ENCODE data around the gene CLEC3A. TPM values are rescaled to one million over a fixed set of nuclear protein-coding genes. Genes with fewer than 3 reads are reported as not detected.

The CLEC3A gene
- polyA plus RNA-seq, 1 donor, result 0.36 TPM

GRCh38 chr16:77993111-77993985 is 29.0 kb upstream of the CLEC3A start:
- Histone ChIP-seq H3K27me3 (ENCODE audit: control insufficient read depth, insufficient read depth, low read length) (no peaks in the 10 kb centered on the region), H3K4me1 (ENCODE audit: control insufficient read depth, insufficient read depth, low read length) (no peaks in the 10 kb centered on the region), H3K4me3 (ENCODE audit: low read length) (no peak overlapping the region), H3K27ac (ENCODE audit: low read length) (no peak overlapping the region), H3K36me3 (ENCODE audit: control insufficient read depth, insufficient read depth, low read length) (no peaks in the 10 kb centered on the region), H3K9me3 (ENCODE audit: control insufficient read depth, low read depth, low read length) (peaks cover 8% of the 10 kb centered on the region)
- no CpG with 5 or more reads among the region's 6 CpGs for WGBS (ENCODE audit: insufficient coverage, low lambda C conversion rate)
- DNase-seq, result no peak

- Histone ChIP-seq H3K9me3 (ENCODE audit: control insufficient read depth, low read depth, low read length) (peaks cover 8% of the 10 kb centered on the region), H3K27me3 (ENCODE audit: control insufficient read depth, insufficient read depth, low read length) (no peaks in the 10 kb centered on the region), H3K4me1 (ENCODE audit: control insufficient read depth, insufficient read depth, low read length) (peaks cover under 1% of the 10 kb centered on the region), H3K36me3 (ENCODE audit: control insufficient read depth, insufficient read depth, low read length) (no peaks in the 10 kb centered on the region), H3K27ac (ENCODE audit: low read length) (no peak overlapping the region), H3K4me3 (ENCODE audit: low read length) (no peak overlapping the region)
- no CpG with 5 or more reads among the region's 7 CpGs for WGBS (ENCODE audit: insufficient coverage, low lambda C conversion rate)
- no peak for DNase-seq
Measured at GRCh38 chr16:77995843-77996455, 26.4 kb upstream of the CLEC3A start.

- Histone ChIP-seq H3K9me3 (ENCODE audit: control insufficient read depth, low read depth, low read length) (peaks cover 8% of the 10 kb centered on the region), H3K27me3 (ENCODE audit: control insufficient read depth, insufficient read depth, low read length) (no peaks in the 10 kb centered on the region), H3K4me3 (ENCODE audit: low read length) (no peak overlapping the region), H3K27ac (ENCODE audit: low read length) (no peak overlapping the region), H3K4me1 (ENCODE audit: control insufficient read depth, insufficient read depth, low read length) (peaks cover 5% of the 10 kb centered on the region), H3K36me3 (ENCODE audit: control insufficient read depth, insufficient read depth, low read length) (no peaks in the 10 kb centered on the region)
- no peak for DNase-seq
- no CpG with 5 or more reads among the region's 10 CpGs for WGBS (ENCODE audit: insufficient coverage, low lambda C conversion rate)
Measured at GRCh38 chr16:77998350-77999023, 23.9 kb upstream of the CLEC3A start.

GRCh38 chr16:78001451-78002025 is 20.8 kb upstream of the CLEC3A start:
- no peaks in the 10 kb centered on the region for H3K27me3 ChIP-seq (ENCODE audit: control insufficient read depth, insufficient read depth, low read length)
- no peaks in the 10 kb centered on the region for H3K36me3 ChIP-seq (ENCODE audit: control insufficient read depth, insufficient read depth, low read length)
- no peak overlapping the region for H3K4me3 ChIP-seq (ENCODE audit: low read length)
- peak; percentile 35 to 65 for DNase-seq
- no CpG with 5 or more reads among the region's 4 CpGs for WGBS (ENCODE audit: insufficient coverage, low lambda C conversion rate)
- peaks cover 4% of the 10 kb centered on the region for H3K9me3 ChIP-seq (ENCODE audit: control insufficient read depth, low read depth, low read length)
- peaks cover 5% of the 10 kb centered on the region for H3K4me1 ChIP-seq (ENCODE audit: control insufficient read depth, insufficient read depth, low read length)
- H3K27ac ChIP-seq (ENCODE audit: low read length), result no peak overlapping the region

GRCh38 chr16:78002915-78003538 is 19.3 kb upstream of the CLEC3A start:
- H3K4me1 ChIP-seq (ENCODE audit: control insufficient read depth, insufficient read depth, low read length), result peaks cover 5% of the 10 kb centered on the region
- WGBS (ENCODE audit: insufficient coverage, low lambda C conversion rate), result 0% methylated on average over 3 of the region's 11 CpGs
- H3K36me3 ChIP-seq (ENCODE audit: control insufficient read depth, insufficient read depth, low read length), result no peaks in the 10 kb centered on the region
- no peak overlapping the region for H3K4me3 ChIP-seq (ENCODE audit: low read length)
- H3K27ac ChIP-seq (ENCODE audit: low read length), result no peak overlapping the region
- no peaks in the 10 kb centered on the region for H3K27me3 ChIP-seq (ENCODE audit: control insufficient read depth, insufficient read depth, low read length)
- H3K9me3 ChIP-seq (ENCODE audit: control insufficient read depth, low read depth, low read length), result no peaks in the 10 kb centered on the region
- DNase-seq, result peak; percentile 61 to 63

- DNase-seq, result peak; percentile 14 to 58
- H3K4me1 ChIP-seq (ENCODE audit: control insufficient read depth, insufficient read depth, low read length), result peaks cover 5% of the 10 kb centered on the region
- H3K4me3 ChIP-seq (ENCODE audit: low read length), result no peak overlapping the region
- H3K27me3 ChIP-seq (ENCODE audit: control insufficient read depth, insufficient read depth, low read length), result no peaks in the 10 kb centered on the region
- H3K27ac ChIP-seq (ENCODE audit: low read length), result no peak overlapping the region
- no CpG with 5 or more reads among the region's 4 CpGs for WGBS (ENCODE audit: insufficient coverage, low lambda C conversion rate)
- no peaks in the 10 kb centered on the region for H3K9me3 ChIP-seq (ENCODE audit: control insufficient read depth, low read depth, low read length)
- H3K36me3 ChIP-seq (ENCODE audit: control insufficient read depth, insufficient read depth, low read length), result no peaks in the 10 kb centered on the region
Measured at GRCh38 chr16:78004517-78004916, 17.8 kb upstream of the CLEC3A start.

- no peaks in the 10 kb centered on the region for H3K9me3 ChIP-seq (ENCODE audit: control insufficient read depth, low read depth, low read length)
- H3K27me3 ChIP-seq (ENCODE audit: control insufficient read depth, insufficient read depth, low read length), result peaks cover 3% of the 10 kb centered on the region
- H3K36me3 ChIP-seq (ENCODE audit: control insufficient read depth, insufficient read depth, low read length), result no peaks in the 10 kb centered on the region
- no peak for DNase-seq
- H3K27ac ChIP-seq (ENCODE audit: low read length), result no peak overlapping the region
- WGBS (ENCODE audit: insufficient coverage, low lambda C conversion rate), result no CpG with 5 or more reads among the region's 5 CpGs
- no peak overlapping the region for H3K4me3 ChIP-seq (ENCODE audit: low read length)
- peaks cover 5% of the 10 kb centered on the region for H3K4me1 ChIP-seq (ENCODE audit: control insufficient read depth, insufficient read depth, low read length)
Measured at GRCh38 chr16:78005881-78006280, 16.5 kb upstream of the CLEC3A start.

GRCh38 chr16:78007121-78007520 is 15.2 kb upstream of the CLEC3A start:
- peaks cover 5% of the 10 kb centered on the region for H3K27me3 ChIP-seq (ENCODE audit: control insufficient read depth, insufficient read depth, low read length)
- 83% methylated on average over 1 of the region's 3 CpGs for WGBS (ENCODE audit: insufficient coverage, low lambda C conversion rate)
- H3K27ac ChIP-seq (ENCODE audit: low read length), result no peak overlapping the region

GRCh38 chr16:78024159-78024558 is 1.8 kb downstream of the CLEC3A start:
- H3K27me3 ChIP-seq (ENCODE audit: control insufficient read depth, insufficient read depth, low read length), result no peaks in the 10 kb centered on the region
- H3K36me3 ChIP-seq (ENCODE audit: control insufficient read depth, insufficient read depth, low read length), result no peaks in the 10 kb centered on the region
- no peaks in the 10 kb centered on the region for H3K9me3 ChIP-seq (ENCODE audit: control insufficient read depth, low read depth, low read length)
- WGBS (ENCODE audit: insufficient coverage, low lambda C conversion rate), result 90% methylated on average over 2 of the region's 5 CpGs
- no peak overlapping the region for H3K27ac ChIP-seq (ENCODE audit: low read length)
- H3K4me3 ChIP-seq (ENCODE audit: low read length), result no peak overlapping the region
- H3K4me1 ChIP-seq (ENCODE audit: control insufficient read depth, insufficient read depth, low read length), result no peaks in the 10 kb centered on the region
- no peak for DNase-seq

More at GRCh38 chr16:78007121-78007520, 15.2 kb upstream of the CLEC3A start:
- Histone ChIP-seq H3K9me3 (ENCODE audit: control insufficient read depth, low read depth, low read length) (no peaks in the 10 kb centered on the region), H3K4me3 (ENCODE audit: low read length) (no peak overlapping the region), H3K4me1 (ENCODE audit: control insufficient read depth, insufficient read depth, low read length) (no peaks in the 10 kb centered on the region), H3K36me3 (ENCODE audit: control insufficient read depth, insufficient read depth, low read length) (no peaks in the 10 kb centered on the region)
- no peak for DNase-seq

GRCh38 chr16:78025631-78026030 is 3.3 kb downstream of the CLEC3A start:
- Histone ChIP-seq H3K36me3 (ENCODE audit: control insufficient read depth, insufficient read depth, low read length) (no peaks in the 10 kb centered on the region), H3K9me3 (ENCODE audit: control insufficient read depth, low read depth, low read length) (no peaks in the 10 kb centered on the region), H3K4me1 (ENCODE audit: control insufficient read depth, insufficient read depth, low read length) (no peaks in the 10 kb centered on the region), H3K27ac (ENCODE audit: low read length) (no peak overlapping the region), H3K27me3 (ENCODE audit: control insufficient read depth, insufficient read depth, low read length) (no peaks in the 10 kb centered on the region), H3K4me3 (ENCODE audit: low read length) (no peak overlapping the region)
- no CpG with 5 or more reads among the region's 1 CpG for WGBS (ENCODE audit: insufficient coverage, low lambda C conversion rate)
- no peak for DNase-seq
